ENCODE data around the gene SOX4. TPM values are rescaled to one million over a fixed set of nuclear protein-coding genes. Genes with fewer than 3 reads are reported as not detected.
A peak's percentile ranks its signal among the peaks of the same experiment; 100 is the strongest.

Gene SOX4
- total RNA-seq, 6 experiments from 2014 or later = 0.81 to 22.5 (median 2.4) TPM

DNA sequence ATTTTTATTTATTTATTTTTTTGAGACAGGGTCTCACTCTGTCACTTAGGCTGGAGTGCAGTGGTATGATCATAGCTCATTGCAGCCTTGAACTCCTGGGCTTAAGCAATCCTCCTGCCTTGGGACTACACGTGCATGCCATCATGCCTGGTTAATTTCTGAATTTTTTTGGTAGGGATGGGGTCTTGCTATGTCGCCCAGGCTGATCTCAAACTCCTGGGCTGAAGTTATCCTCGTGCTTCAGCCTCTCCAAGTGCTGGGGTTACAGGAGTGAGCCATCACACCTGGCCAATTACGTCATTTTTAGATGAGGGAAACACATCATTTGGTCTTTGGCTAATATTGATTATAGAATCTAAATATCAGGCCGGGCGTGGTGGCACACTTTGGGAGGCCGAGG is 32.1 kb downstream of the SOX4 start:
- Histone ChIP-seq H3K27me3 (no peaks in the 10 kb centered on the region), H3K27ac (no peak overlapping the region), H3K4me1 (no peaks in the 10 kb centered on the region), H3K9me3 (no peaks in the 10 kb centered on the region), H3K4me3 (no peak overlapping the region), H3K36me3 (no peaks in the 10 kb centered on the region)
- WGBS (ENCODE audit: insufficient coverage, low coverage, low lambda C conversion rate, missing lambda C conversion rate) = 68% methylated on average over 7 of the region's 7 CpGs
- intact Hi-C loops (cut with DNase I) = no loop called here
- DNase-seq = no peak
- ATAC-seq = no peak
- no peak for TF ChIP-seq POLR2A (IDR thresholded peaks at IDR 0.05)
- TF ChIP-seq, protein P1, sequence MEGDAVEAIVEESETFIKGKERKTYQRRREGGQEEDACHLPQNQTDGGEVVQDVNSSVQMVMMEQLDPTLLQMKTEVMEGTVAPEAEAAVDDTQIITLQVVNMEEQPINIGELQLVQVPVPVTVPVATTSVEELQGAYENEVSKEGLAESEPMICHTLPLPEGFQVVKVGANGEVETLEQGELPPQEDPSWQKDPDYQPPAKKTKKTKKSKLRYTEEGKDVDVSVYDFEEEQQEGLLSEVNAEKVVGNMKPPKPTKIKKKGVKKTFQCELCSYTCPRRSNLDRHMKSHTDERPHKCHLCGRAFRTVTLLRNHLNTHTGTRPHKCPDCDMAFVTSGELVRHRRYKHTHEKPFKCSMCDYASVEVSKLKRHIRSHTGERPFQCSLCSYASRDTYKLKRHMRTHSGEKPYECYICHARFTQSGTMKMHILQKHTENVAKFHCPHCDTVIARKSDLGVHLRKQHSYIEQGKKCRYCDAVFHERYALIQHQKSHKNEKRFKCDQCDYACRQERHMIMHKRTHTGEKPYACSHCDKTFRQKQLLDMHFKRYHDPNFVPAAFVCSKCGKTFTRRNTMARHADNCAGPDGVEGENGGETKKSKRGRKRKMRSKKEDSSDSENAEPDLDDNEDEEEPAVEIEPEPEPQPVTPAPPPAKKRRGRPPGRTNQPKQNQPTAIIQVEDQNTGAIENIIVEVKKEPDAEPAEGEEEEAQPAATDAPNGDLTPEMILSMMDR (IDR thresholded peaks at IDR 0.05) = no peak

DNA sequence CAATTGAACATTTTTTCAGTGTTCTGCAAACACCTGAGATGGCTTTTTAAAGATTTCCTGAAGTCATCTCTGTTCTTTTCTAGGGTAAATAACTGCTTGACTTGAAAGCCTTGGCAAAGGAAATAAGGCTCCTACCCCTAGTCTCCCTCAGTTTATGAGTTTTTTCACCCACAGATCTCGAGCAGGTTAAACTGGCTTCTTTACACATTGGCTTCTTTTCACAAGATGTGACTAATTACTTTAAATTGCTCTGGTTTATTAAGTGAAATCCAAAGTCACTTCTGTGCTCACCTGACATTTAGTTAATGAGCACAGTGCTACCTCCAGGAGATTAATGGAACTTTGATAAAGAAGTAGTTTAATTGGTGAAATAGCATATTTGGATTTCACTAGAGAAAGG is 33.2 kb downstream of the SOX4 start:
- no peak overlapping the region for H3K27ac ChIP-seq
- no peaks in the 10 kb centered on the region for H3K4me1 ChIP-seq
- 60% methylated on average over 1 of the region's 1 CpG for WGBS (ENCODE audit: insufficient coverage, low coverage, low lambda C conversion rate, missing lambda C conversion rate)
- no peaks in the 10 kb centered on the region for H3K9me3 ChIP-seq
- no peak for DNase-seq
- no peak for ATAC-seq
- H3K27me3 ChIP-seq = no peaks in the 10 kb centered on the region
- no peaks in the 10 kb centered on the region for H3K36me3 ChIP-seq
- TF ChIP-seq, protein P1 (IDR thresholded peaks at IDR 0.05) = no peak
- TF ChIP-seq POLR2A (IDR thresholded peaks at IDR 0.05) = no peak
- no peak overlapping the region for H3K4me3 ChIP-seq
- intact Hi-C loops (cut with DNase I) = no loop called here

DNA sequence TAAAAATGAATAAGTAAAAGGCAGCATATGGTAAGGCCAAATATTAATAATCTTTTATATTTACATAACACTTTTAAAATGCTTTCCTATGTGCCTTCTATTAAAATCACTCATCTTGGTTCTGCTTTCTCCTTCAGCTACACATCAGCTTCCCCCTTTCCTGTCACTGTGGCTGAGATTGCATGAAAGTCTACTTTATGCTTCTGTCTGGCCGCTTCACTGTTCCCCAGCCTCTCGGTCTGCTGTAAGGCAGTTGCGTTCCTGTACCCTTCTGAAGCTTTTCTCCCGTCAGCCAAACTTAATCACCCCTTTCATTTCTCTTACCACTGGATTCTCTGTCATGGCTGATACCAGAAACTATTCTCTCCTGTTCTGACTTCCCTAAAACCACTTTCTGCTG is 34.6 kb downstream of the SOX4 start:
- 72% methylated on average over 4 of the region's 4 CpGs for WGBS (ENCODE audit: insufficient coverage, low coverage, low lambda C conversion rate, missing lambda C conversion rate)

DNA sequence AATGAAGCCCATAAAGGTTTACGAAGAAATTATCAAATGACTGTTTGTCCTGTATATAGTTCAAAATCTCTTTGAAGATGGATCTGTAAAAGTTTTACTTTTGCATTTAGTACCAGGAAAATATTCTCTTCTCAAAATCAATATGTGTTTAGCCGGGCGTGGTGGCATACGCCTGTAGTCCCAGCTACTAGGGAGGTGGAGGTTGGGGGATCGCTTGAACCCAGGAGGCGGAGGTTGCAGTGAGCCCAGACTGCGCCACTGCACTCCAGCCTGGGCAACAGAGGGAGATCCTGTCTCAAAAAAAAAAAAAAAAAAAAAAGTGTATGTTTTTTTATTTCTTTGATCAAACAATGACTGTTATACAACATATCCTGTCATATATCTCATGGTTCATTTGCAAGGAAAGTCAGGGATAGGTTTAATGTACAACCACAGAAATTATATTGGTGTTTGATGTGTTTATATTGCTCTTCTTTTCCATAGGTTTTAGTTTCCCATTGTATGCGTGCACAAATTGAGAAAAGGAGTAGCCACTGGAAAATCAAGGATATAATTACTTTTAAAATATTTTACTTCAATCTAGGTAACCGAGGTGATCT is 40.1 kb downstream of the SOX4 start:
- DNase-seq (no peak), ATAC-seq (no peak)
- H3K4me1 ChIP-seq = no peaks in the 10 kb centered on the region
- H3K9me3 ChIP-seq = no peaks in the 10 kb centered on the region
- 86% methylated on average over 9 of the region's 9 CpGs for WGBS (ENCODE audit: insufficient coverage, low coverage, low lambda C conversion rate, missing lambda C conversion rate)
- intact Hi-C loops (cut with DNase I) = no loop called here
- H3K36me3 ChIP-seq = no peaks in the 10 kb centered on the region
- H3K27ac ChIP-seq = no peak overlapping the region
- H3K4me3 ChIP-seq = no peak overlapping the region
- H3K27me3 ChIP-seq = no peaks in the 10 kb centered on the region
- TF ChIP-seq POLR2A (IDR thresholded peaks at IDR 0.05) = no peak
- TF ChIP-seq, protein P1 (IDR thresholded peaks at IDR 0.05) = no peak

More for the DNA sequence above, 34.6 kb downstream of the SOX4 start:
- Histone ChIP-seq H3K27ac (no peak overlapping the region), H3K36me3 (no peaks in the 10 kb centered on the region), H3K27me3 (no peaks in the 10 kb centered on the region), H3K4me3 (no peak overlapping the region), H3K4me1 (no peaks in the 10 kb centered on the region), H3K9me3 (no peaks in the 10 kb centered on the region)
- no peak for DNase-seq
- intact Hi-C loops (cut with DNase I) = no loop called here
- no peak for ATAC-seq
- TF ChIP-seq, protein P1 (IDR thresholded peaks at IDR 0.05) = no peak
- TF ChIP-seq POLR2A (IDR thresholded peaks at IDR 0.05) = no peak

DNA sequence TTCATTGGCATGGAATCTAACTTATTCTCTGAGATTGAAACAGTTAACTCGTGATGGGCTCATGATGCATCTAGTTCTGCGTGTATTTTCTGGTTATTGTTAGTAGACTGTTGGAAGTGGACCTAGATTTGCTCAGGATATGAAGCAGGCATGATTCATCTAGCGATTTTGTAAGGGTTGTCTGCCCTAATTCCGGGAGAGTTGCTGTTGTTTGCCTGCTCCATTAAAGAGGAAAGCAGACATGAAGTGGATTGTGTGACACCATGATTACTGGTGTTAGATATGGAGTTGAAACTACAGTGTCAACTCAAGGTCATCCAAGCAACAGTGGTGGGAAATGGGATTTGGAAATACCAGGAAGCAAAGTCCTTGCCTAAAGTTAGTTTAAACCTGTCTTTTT is 41.0 kb downstream of the SOX4 start:
- Histone ChIP-seq H3K36me3 (no peaks in the 10 kb centered on the region), H3K27ac (no peak overlapping the region), H3K4me3 (no peak overlapping the region), H3K9me3 (no peaks in the 10 kb centered on the region), H3K27me3 (no peaks in the 10 kb centered on the region), H3K4me1 (no peaks in the 10 kb centered on the region)
- WGBS (ENCODE audit: insufficient coverage, low coverage, low lambda C conversion rate, missing lambda C conversion rate) = 33% methylated on average over 4 of the region's 4 CpGs
- no peak for DNase-seq
- peak in 2 of 4 donors; percentile 36 to 76 for ATAC-seq
- no peak for TF ChIP-seq POLR2A (IDR thresholded peaks at IDR 0.05)
- TF ChIP-seq, protein P1 (IDR thresholded peaks at IDR 0.05) = no peak
- intact Hi-C loops (cut with DNase I) = no loop called here

All from right lobe of liver (tissue), 6 donors.